Activated B cell treated with CpG ODN at 0.5 μM for 24 hours (primary cell): Measurements from ENCODE around the gene EIF5B. TPM values are rescaled to one million over a fixed set of nuclear protein-coding genes. Genes with fewer than 3 reads are reported as not detected.

Experiments
- ATAC-seq: fragments of 200-7000 bp; cut with Tn5 transposase; one replicate; pipeline ENCODE4 v1.10.0; 2021; ENCODE audit warnings: low read depth, mild to moderate bottlenecking, moderate library complexity
- CTCF ChIA-PET: fragments of 350-600 bp; sonication (Branson Sonifier 250); formaldehyde crosslinking; loops from one replicate; lab custom pipeline; 2021; ENCODE audit warnings: antibody characterized with exemption; lab: Charles Lee
- POLR2A ChIA-PET: fragments of 350-600 bp; sonication (Branson Sonifier 250); formaldehyde crosslinking; loops from one replicate; lab custom pipeline; 2021; ENCODE audit warnings: antibody characterized with exemption; lab: Charles Lee
- DNase-seq: peaks from one replicate; pipeline ENCODE4 v3.0.0; 2022
- H3K27ac Mint-ChIP-seq: one replicate; pipeline ENCODE4 v1.8.0; 2020; ENCODE audit warnings: mixed read lengths
- H3K27me3 Mint-ChIP-seq: one replicate; pipeline ENCODE4 v1.8.0; 2021; ENCODE audit warnings: mixed read lengths
- H3K36me3 Mint-ChIP-seq: one replicate; pipeline ENCODE4 v1.8.0; 2021; ENCODE audit warnings: low read depth, mixed read lengths
- H3K4me1 Mint-ChIP-seq: one replicate; pipeline ENCODE4 v1.8.0; 2021; ENCODE audit warnings: mixed read lengths
- H3K4me3 Mint-ChIP-seq: one replicate; pipeline ENCODE4 v1.8.0; 2020; ENCODE audit warnings: mild to moderate bottlenecking, mixed read lengths
- H3K9me3 Mint-ChIP-seq: one replicate; pipeline ENCODE4 v1.8.0; 2020; ENCODE audit warnings: mixed read lengths
- CTCF ChIP-seq: fragments of 200-600 bp; IDR thresholded peaks from one replicate; pipeline ENCODE4 v1.8.0; 2022; ENCODE audit warnings: antibody characterized with exemption, mild to moderate bottlenecking
- intact Hi-C: fragments of 100-400 bp; cut with micrococcal nuclease; formaldehyde crosslinking; loops from one replicate; pipeline ENCODE4 v1.15.1; 2024
- total RNA-seq: library from RNA; stranded (reverse); gene quantifications from 2 replicates; pipeline ENCODE4 v1.2.3, GENCODE V29; 2022

The EIF5B gene
- total RNA-seq, 1 donor from 2014 or later: 55.0 TPM

GRCh38 chr2:99403084-99403483 lies 65.9 kb downstream of the EIF5B start:
- TF ChIP-seq CTCF: no peak
- intact Hi-C loops: loop anchor here (2.0 kb wide), 1 partner anchor 88 kb away; the partner anchor contains the start of gene REV1

DNA sequence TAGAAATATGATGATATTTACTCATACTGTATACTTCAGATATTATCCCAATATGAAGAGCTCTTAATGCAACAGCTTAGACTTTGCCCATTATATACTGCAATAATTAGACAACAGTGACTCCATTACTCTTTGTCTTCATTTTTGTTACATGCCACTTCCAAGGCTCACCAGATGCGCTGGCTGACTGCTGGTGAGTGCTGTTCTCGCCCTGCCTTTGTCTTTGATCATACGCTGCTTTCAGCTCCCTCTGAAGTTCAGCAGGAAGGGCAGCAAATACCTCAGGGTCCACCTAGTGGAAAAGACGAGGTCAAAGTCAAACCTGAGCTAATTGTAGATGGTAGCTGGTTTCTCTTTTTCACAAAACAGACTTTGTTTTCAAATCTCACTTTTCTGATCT lies 66.3 kb downstream of the EIF5B start:
- intact Hi-C loops: loop anchor here (2.0 kb wide), 1 partner anchor 87 kb away; the partner anchor contains the start of gene REV1
- no peak for TF ChIP-seq CTCF
- ATAC-seq: no peak
- no peak overlapping the region for H3K27ac Mint-ChIP-seq
- ChIA-PET CTCF (no interaction called here), POLR2A (no interaction called here)
- no peaks in the 10 kb centered on the region for H3K9me3 Mint-ChIP-seq
- DNase-seq: no peak
- no peak overlapping the region for H3K4me3 Mint-ChIP-seq
- no peaks in the 10 kb centered on the region for H3K27me3 Mint-ChIP-seq
- H3K36me3 Mint-ChIP-seq: peaks cover 79% of the 10 kb centered on the region
- H3K4me1 Mint-ChIP-seq: no peaks in the 10 kb centered on the region

More at GRCh38 chr2:99403084-99403483, 65.9 kb downstream of the EIF5B start:
- POLR2A ChIA-PET: no interaction called here
- H3K4me1 Mint-ChIP-seq: no peaks in the 10 kb centered on the region
- H3K27me3 Mint-ChIP-seq: no peaks in the 10 kb centered on the region
- ATAC-seq (no peak), DNase-seq (no peak)
- H3K36me3 Mint-ChIP-seq: peaks cover 81% of the 10 kb centered on the region
- no peaks in the 10 kb centered on the region for H3K9me3 Mint-ChIP-seq
- CTCF ChIA-PET: no interaction called here
- H3K4me3 Mint-ChIP-seq: no peak overlapping the region
- H3K27ac Mint-ChIP-seq: no peak overlapping the region

DNA sequence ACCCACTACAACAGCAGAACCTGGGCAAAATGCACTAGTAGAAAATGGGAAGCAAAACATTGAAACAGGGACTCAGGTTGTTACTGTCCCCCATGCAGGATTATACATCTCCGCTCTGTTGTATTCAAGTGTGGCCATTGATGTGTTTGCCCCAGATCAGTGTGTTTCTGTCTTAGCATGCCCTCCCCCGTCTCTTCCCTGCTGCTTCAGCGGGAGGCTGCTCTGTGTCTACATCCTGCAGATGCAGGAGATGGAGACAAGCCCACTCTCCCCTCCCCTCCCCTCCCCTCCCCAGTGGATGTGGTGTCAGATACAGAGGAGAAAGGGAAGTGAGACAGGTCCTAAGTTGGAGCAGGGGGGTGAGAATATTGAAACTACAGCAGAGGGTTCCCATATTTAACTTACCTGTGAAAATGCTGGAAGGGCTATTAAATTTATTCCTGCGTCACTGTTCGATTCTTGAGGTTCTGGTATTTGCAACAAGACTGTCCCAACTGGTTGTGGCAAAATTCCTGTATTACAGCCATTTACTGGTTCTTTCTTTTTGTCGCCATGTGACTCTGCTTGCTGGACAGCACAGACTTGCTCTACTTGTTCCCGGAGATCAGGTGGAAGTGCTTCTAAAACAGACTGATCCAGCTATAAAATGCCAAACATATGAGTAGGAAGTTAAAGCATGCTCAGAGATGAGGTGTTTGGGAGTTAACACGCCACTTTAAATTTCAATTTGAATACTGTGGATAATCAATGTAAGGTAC lies 67.0 kb downstream of the EIF5B start:
- no peak overlapping the region for H3K27ac Mint-ChIP-seq
- H3K4me1 Mint-ChIP-seq: no peaks in the 10 kb centered on the region
- peaks cover 74% of the 10 kb centered on the region for H3K36me3 Mint-ChIP-seq
- ChIA-PET POLR2A (no interaction called here), CTCF (no interaction called here)
- no peak for TF ChIP-seq CTCF
- ATAC-seq (no peak), DNase-seq (no peak)
- no peaks in the 10 kb centered on the region for H3K27me3 Mint-ChIP-seq
- no peaks in the 10 kb centered on the region for H3K9me3 Mint-ChIP-seq
- H3K4me3 Mint-ChIP-seq: no peak overlapping the region
- intact Hi-C loops: no loop called here

GRCh38 chr2:99404797-99405669 lies 67.8 kb downstream of the EIF5B start:
- ChIA-PET CTCF (interaction anchor here (1.2 kb wide), 1 partner anchor 85 kb away, joined by 3 read pairs; the partner anchor contains the start of gene REV1), POLR2A (no interaction called here)
- Mint-ChIP-seq H3K4me3 (no peak overlapping the region), H3K27ac (no peak overlapping the region), H3K4me1 (no peaks in the 10 kb centered on the region), H3K9me3 (no peaks in the 10 kb centered on the region), H3K36me3 (peaks cover 73% of the 10 kb centered on the region), H3K27me3 (no peaks in the 10 kb centered on the region)
- no peak for DNase-seq
- ATAC-seq: no peak
- intact Hi-C loops: no loop called here
- TF ChIP-seq CTCF: no peak

DNA sequence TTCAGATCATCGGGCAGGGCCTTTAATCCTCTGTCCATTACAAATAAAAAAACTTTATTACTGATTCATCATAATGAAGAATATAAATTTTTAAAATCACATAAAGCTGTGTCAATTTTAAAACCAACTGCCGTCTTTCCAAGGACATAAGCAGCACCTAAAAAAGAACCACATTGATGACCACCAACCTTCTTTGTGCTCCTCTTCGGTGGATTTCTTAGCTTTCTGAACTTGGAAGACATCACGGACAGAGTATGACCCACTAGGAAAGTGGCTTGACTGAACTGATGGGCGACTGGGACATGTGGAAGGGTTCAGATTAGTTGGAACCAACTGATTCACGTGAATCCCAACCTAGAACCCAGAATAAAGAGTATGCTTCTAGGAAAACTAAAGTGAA lies 68.9 kb downstream of the EIF5B start:
- no peaks in the 10 kb centered on the region for H3K4me1 Mint-ChIP-seq
- ChIA-PET POLR2A (no interaction called here), CTCF (interaction anchor here (1.2 kb wide), 1 partner anchor 84 kb away, joined by 3 read pairs; the partner anchor contains the start of gene REV1)
- ATAC-seq: no peak
- H3K27ac Mint-ChIP-seq: no peak overlapping the region
- intact Hi-C loops: no loop called here
- H3K4me3 Mint-ChIP-seq: no peak overlapping the region
- peaks cover 75% of the 10 kb centered on the region for H3K36me3 Mint-ChIP-seq
- H3K9me3 Mint-ChIP-seq: no peaks in the 10 kb centered on the region
- TF ChIP-seq CTCF: no peak
- DNase-seq: no peak
- H3K27me3 Mint-ChIP-seq: no peaks in the 10 kb centered on the region
